Thoracic aorta endothelial cell (primary cell): ENCODE measurements around the gene CXorf65. TPM values are rescaled to one million over a fixed set of nuclear protein-coding genes. Genes with fewer than 3 reads are reported as not detected.

Experiments used
- small RNA-seq: library from RNA; depleted of rRNA; stranded (forward); fragments of <200 nt; gene quantifications from one replicate; pipeline ENCODE3, GENCODE V24; 2012
- total RNA-seq: library from RNA; depleted of rRNA; stranded (reverse); fragments of >200 nt; gene quantifications from 2 replicates; pipeline ENCODE4 v1.2.3, GENCODE V29; 2012

CXorf65 gene
- not detected in 2 replicates for total RNA-seq

GRCh38 chrX:71106427-71106826 lies at the start of gene CXorf65:
Gene CXorf65 (minus strand): TSS chrX:71106740. CDS start chrX:71106556, 184 bp downstream.

GRCh38 chrX:71144651-71145050 lies 38.1 kb upstream of the CXorf65 start, which contains the start of gene NLGN3:
Gene NLGN3 (plus strand): TSS chrX:71144841. CDS start chrX:71147750, 2,909 bp downstream.

DNA sequence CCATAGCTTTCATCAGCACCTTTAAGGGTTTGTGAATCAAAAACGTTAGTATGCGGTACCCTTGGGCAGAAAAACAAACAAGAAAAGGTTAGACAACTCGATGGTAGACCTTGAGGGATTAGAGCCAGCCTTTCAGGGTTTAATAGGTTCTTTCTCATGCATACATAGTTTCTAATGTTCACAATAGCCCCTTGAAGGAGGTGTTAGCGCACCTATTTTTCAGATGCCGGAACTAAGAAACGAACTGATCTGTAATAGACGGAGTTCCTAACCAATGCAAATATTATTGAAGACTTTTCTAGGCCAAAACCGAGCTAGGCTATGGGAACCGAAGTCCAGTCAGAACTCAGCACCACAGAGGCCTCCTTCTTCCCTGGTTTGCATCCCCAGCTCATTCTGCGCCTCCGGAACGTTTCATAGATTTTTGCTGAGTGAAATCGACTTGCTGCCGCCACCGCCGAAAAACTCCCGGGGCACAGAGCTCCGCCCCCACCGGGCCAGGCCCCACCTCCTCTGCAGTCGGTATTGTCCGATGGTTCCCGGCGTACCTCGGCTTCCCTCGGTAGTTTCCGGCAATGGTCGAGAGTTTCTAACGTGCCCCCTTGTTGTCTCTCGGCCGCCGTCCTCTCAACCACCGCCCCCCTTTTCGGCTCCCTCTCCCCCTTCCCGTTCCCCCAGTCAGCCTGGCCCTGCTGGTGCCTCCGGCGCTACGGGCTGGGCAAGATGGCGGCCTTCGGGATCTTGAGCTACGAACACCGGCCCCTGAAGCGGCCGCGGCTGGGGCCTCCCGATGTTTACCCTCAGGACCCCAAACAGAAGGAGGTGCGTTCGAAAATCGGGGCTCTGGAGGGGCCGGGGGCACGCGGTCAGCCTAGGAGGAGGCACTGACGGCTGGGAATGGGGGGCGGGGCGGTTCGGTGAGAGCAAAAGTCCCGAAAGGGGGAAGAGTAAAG lies 11.8 kb upstream of the CXorf65 start, which contains the start of gene MED12:
Gene MED12, plus strand, starts transcription at position 565 of the 953 bp plus-strand sequence. Its CDS starts 159 bp downstream, at position 724.

GRCh38 chrX:71111141-71111843 lies 4.8 kb upstream of the CXorf65 start, which contains the start of gene IL2RG:
Gene IL2RG (minus strand): TSS chrX:71111577. CDS start chrX:71111539, 38 bp downstream.

DNA sequence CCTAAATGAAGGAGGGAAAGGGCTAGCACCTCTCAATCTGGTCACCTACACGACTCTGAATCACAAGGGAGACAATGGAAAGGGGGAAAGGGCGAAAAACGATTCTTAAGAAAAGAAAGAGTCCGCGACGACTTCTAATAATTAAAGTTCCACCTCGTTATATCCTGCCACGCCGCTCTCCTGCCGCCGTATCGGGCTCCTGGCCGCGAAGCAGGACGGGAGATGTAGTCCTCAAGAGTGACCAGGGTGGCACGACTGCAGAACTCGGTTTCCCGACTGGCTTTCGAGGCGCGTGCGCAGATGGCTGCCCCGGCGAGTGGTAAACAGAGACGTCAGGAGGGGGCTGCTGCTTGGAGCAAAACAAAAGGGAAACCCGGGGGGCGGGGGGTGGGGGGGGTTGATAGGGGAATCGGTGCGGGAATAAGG lies 11.0 kb downstream of the CXorf65 start, which contains the start of gene FOXO4:
Gene FOXO4, plus strand, starts transcription at position 297 of the 426 bp plus-strand sequence. CDS start 678 bp downstream, outside the sequence.

GRCh38 chrX:71068044-71068918 lies 38.3 kb downstream of the CXorf65 start, which contains the start of gene SNX12:
Gene SNX12 (minus strand): TSS chrX:71068334. CDS start chrX:71068306, 28 bp downstream.

Small RNA genes within 50 kb of the gene (small RNA-seq; reads per million reads assigned to genes)
- not detected for gene CXorf65

Other genes with a start within 250 kb of the CXorf65 start
- not detected in 2 replicates for gene TEX11, start 198.0 kb downstream of the CXorf65 start, total RNA-seq
- not detected in 2 replicates for gene SLC7A3, start 175.6 kb downstream of the CXorf65 start, total RNA-seq
- gene SNX12, start 38.4 kb downstream of the CXorf65 start, total RNA-seq: 69.7 and 73.2 TPM in 2 replicates
- 2.9 and 3.8 TPM in 2 replicates for gene FOXO4, start 10.9 kb downstream of the CXorf65 start, total RNA-seq
- not detected in 2 replicates for gene IL2RG, start 4.8 kb upstream of the CXorf65 start, total RNA-seq
- gene MED12, start 11.9 kb upstream of the CXorf65 start, total RNA-seq: 32.0 and 33.2 TPM in 2 replicates
- 0.07 and 0.13 TPM in 2 replicates for gene NLGN3, start 38.1 kb upstream of the CXorf65 start, total RNA-seq
- not detected in 2 replicates for gene GJB1, start 116.5 kb upstream of the CXorf65 start, total RNA-seq
- 17.6 and 24.1 TPM in 2 replicates for gene ZMYM3, start 147.4 kb upstream of the CXorf65 start, total RNA-seq
- gene NONO, start 176.9 kb upstream of the CXorf65 start, total RNA-seq: 437 and 475 TPM in 2 replicates
- 3.5 and 4.9 TPM in 2 replicates for gene ITGB1BP2, start 195.0 kb upstream of the CXorf65 start, total RNA-seq